Tibial artery (tissue), 4 donors: ENCODE measurements around the gene PRRG2.
A peak's percentile ranks its signal among the peaks of the same experiment; 100 is the strongest.

Source experiments
- DNase-seq, 2 donors: peaks; one replicate each; pipeline ENCODE4 v3.0.0-alpha.2; 2019
- H3K27ac ChIP-seq, 2 donors: fragments of 200-600 bp; sonication (generic) in 1 of 2; 1 replicate in 1 of 2; 2 replicates in 1 of 2; pipeline ENCODE4 v1.5.1; 2018 to 2019; ENCODE audit warnings: mild to moderate bottlenecking in 1 of 2
- H3K27me3 ChIP-seq, 2 donors: fragments of 200-600 bp; sonication (generic) in 1 of 2; one replicate each; pipeline versions ENCODE4 v1.5.1 to v1.6.0; 2016 to 2019
- H3K36me3 ChIP-seq, 3 donors: fragments of 200-600 bp; sonication (generic) in 2 of 3; one replicate each; pipeline ENCODE4 v1.5.1; 2016 to 2019; ENCODE audit warnings: mild to moderate bottlenecking in 2 of 3
- H3K4me1 ChIP-seq, 4 donors: fragments of 200-600 bp; sonication (generic) in 2 of 4; 1 replicate in 3 of 4; 2 replicates in 1 of 4; pipeline ENCODE4 v1.5.1; 2016 to 2019
- H3K4me3 ChIP-seq, 2 donors: fragments of 200-600 bp; sonication (generic) in 1 of 2; 1 replicate in 1 of 2; 2 replicates in 1 of 2; pipeline ENCODE4 v1.5.1; 2018 to 2019; ENCODE audit warnings: mild to moderate bottlenecking in 2 of 2
- H3K9me3 ChIP-seq, 3 donors: fragments of 200-600 bp; sonication (generic) in 1 of 3; one replicate each; pipeline ENCODE4 v1.5.1; 2016 to 2019
- intact Hi-C: fragments of 100-400 bp; cut with DNase I; formaldehyde crosslinking; loops from one replicate; pipeline ENCODE4 v1.15.0; 2023; ENCODE audit warnings: low total_unique reads
- TF ChIP-seq, protein P1 (sequence below), 2 experiments: fragments of 200-600 bp in 1 of 2; fragments of 450-650 bp in 1 of 2; IDR thresholded peaks; one replicate each; pipeline ENCODE4 v1.5.1; 2017 to 2019; ENCODE audit warnings: antibody characterized with exemption in 2 of 2, mild to moderate bottlenecking in 1 of 2, moderate library complexity in 1 of 2

The PRRG2 gene

DNA sequence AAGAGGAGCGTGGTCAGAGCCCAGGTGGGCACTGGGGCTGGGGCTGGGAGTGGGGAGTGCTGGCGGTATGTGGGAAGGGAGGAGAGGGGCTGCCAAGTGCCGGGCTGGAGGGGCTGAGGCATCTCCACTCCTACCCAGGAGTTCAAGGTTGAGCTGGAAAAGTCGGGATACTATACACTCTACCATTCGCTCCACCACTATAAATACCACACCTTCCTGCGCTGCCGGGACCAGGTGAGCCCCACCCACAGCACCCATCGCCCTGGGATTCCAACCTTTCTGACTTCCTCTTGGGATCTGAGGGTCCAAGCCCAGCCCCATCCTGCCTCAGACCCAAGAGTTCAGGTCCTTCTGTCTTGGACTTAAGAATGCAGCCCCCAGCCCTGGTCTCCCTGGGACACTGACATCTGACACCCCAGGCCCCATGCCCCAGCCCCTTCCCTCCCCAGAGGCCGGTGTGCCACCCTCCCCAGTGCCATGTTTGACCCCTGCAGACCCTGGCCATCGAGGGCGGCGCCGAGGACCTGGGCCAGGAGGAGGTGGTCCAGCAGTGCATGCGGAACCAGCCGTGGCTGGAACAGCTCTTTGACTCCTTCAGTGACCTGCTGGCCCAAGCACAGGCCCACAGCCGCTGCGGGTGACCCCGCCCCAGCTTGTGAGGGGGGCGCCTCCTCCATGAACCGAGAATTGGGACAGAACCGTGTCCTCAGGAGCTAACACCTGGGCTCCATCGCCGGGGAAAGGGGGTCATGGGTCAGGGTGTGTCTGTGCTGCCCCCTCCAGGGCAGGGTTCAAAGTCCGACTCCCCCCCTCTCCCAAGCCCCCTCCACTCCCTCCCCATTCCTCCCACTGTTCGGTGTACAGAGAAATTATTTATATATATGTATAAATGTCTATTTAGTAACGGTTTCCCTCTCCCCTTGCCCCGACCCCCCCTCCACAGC lies 44.1 kb downstream of the PRRG2 start:
- intact Hi-C loops, result no loop called here
- no peaks in the 10 kb centered on the region for H3K27me3 ChIP-seq
- H3K36me3 ChIP-seq, result peaks cover 11 to 61% (median 41%) of the 10 kb centered on the region in 3 donors

DNA sequence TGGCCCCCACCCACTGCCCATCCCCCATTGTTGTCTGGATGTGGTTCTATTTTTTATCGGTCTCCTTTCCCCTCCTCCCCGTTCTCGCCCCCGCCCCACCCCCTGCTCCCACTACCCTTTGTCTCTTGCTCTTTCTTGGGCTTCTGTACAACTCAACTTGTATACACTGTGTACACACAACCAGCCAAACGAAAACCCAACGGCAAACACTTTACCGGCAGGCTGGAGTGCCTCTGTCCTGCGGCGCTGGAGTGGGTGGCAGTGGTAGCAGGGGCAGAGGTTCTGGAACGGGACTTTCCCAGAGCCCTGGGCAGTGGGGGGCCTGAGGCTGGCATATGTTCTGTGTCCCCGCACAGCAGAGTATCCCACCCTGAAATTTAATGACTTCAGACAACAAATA lies 45.1 kb downstream of the PRRG2 start:
- H3K9me3 ChIP-seq, result no peaks in the 10 kb centered on the region
- peaks cover 0 to 16% (median 7%) of the 10 kb centered on the region in 4 donors for H3K4me1 ChIP-seq
- no peak overlapping the region for H3K4me3 ChIP-seq
- peaks cover 7 to 51% (median 35%) of the 10 kb centered on the region in 3 donors for H3K36me3 ChIP-seq
- TF ChIP-seq, protein P1, sequence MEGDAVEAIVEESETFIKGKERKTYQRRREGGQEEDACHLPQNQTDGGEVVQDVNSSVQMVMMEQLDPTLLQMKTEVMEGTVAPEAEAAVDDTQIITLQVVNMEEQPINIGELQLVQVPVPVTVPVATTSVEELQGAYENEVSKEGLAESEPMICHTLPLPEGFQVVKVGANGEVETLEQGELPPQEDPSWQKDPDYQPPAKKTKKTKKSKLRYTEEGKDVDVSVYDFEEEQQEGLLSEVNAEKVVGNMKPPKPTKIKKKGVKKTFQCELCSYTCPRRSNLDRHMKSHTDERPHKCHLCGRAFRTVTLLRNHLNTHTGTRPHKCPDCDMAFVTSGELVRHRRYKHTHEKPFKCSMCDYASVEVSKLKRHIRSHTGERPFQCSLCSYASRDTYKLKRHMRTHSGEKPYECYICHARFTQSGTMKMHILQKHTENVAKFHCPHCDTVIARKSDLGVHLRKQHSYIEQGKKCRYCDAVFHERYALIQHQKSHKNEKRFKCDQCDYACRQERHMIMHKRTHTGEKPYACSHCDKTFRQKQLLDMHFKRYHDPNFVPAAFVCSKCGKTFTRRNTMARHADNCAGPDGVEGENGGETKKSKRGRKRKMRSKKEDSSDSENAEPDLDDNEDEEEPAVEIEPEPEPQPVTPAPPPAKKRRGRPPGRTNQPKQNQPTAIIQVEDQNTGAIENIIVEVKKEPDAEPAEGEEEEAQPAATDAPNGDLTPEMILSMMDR (IDR thresholded peaks at IDR 0.05), result no peak
- no peaks in the 10 kb centered on the region for H3K27me3 ChIP-seq
- H3K27ac ChIP-seq, result no peak overlapping the region
- intact Hi-C loops, result no loop called here
- no peak for DNase-seq

More for the DNA sequence above, 44.1 kb downstream of the PRRG2 start:
- TF ChIP-seq, protein P1 (IDR thresholded peaks at IDR 0.05), result no peak
- Histone ChIP-seq H3K4me3 (no peak overlapping the region), H3K4me1 (peaks cover 0 to 6% (median 2%) of the 10 kb centered on the region in 4 donors), H3K27ac (no peak overlapping the region), H3K9me3 (no peaks in the 10 kb centered on the region)
- DNase-seq, result no peak

DNA sequence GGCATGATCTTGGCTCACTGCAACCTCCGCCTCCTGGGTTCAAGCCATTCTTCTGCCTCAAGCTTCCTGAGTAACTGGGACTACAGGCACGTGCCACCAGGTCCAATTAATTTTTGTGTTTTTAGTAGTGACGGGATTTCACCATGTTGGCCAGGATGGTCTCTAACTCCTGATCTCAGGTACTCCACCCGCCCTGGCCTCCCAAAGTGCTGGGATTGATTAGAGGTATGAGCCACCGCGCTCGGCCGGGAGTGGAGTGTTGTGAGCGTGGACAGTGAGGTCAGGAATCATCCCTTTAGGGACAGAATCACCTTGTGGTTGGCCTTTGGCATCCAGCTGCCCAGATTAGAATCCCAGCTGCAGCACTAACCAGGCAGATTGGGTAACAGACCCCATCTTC lies 48.5 kb downstream of the PRRG2 start:
- Histone ChIP-seq H3K27me3 (no peaks in the 10 kb centered on the region), H3K4me3 (no peak overlapping the region), H3K9me3 (no peaks in the 10 kb centered on the region), H3K27ac (peak overlapping the region in 1 of 2 donors; percentile 18), H3K4me1 (peaks cover 0 to 22% (median 9%) of the 10 kb centered on the region in 4 donors), H3K36me3 (peaks cover 0 to 36% (median 27%) of the 10 kb centered on the region in 3 donors)
- intact Hi-C loops, result no loop called here
- TF ChIP-seq, protein P1 (IDR thresholded peaks at IDR 0.05), result no peak
- no peak for DNase-seq

DNA sequence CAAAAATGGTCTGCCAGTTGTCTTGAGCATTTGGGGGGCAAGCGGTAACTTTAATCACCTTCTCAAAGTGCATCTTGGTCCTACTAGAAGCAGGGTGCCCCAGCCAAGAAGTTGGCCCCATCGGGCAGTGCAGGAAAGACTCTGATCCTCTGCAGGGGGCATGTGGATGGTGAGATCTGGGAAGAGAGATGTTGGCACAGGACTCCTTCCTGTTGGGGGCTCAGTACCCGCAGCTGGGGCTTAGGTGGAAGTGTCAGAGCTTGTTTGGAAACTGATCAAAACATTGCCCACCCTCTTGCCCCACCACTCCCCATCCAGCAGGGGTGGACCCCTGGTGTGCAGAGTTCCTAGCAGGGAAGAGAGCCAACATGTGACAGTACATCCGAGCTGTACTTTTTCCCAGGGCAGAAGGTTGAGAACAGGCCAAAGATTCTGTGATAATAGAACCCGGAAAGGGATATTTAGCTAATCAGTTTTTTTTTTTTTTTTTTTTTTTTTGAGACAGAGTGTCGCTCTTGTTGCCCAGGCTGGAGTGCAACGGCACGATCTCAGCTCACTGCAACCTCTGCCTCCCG lies 50.0 kb downstream of the PRRG2 start:
- Histone ChIP-seq H3K4me3 (no peak overlapping the region), H3K9me3 (no peaks in the 10 kb centered on the region), H3K4me1 (peaks cover 0 to 22% (median 11%) of the 10 kb centered on the region in 4 donors), H3K27ac (peak overlapping the region; percentile 3 to 31), H3K27me3 (no peaks in the 10 kb centered on the region), H3K36me3 (peaks cover 6 to 36% (median 27%) of the 10 kb centered on the region in 3 donors)
- no peak for DNase-seq
- intact Hi-C loops, result no loop called here
- TF ChIP-seq, protein P1 (IDR thresholded peaks at IDR 0.05), result no peak

DNA sequence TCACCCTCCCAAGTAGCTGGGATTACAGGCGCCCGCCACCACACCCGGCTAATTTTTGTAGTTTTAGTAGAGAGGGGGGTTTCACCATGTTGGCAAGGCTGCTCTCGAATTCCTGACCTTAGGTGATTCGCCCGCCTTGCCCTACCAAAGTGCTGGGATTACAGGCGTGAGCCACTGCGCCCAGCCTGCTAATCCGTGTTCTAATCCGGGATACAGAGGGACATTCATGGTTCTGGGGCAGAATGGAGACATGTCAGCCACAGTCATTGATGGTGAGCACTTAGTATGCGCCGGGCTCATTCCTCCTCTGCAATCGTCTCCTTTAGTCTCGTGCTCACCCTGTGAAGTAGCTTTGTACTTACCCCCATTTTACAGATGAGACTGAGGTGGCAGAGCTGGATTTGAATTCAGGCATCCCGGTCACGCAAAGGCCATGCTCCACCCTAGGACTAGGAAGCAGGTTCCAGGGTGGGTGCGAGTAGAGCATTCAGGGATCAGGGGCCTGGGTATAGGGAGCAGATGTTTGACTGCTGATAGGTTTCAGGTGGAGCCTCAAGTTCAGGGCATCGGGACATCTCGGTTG lies 50.6 kb downstream of the PRRG2 start:
- H3K27ac ChIP-seq, result no peak overlapping the region
- H3K27me3 ChIP-seq, result no peaks in the 10 kb centered on the region
- DNase-seq, result no peak
- no peaks in the 10 kb centered on the region for H3K9me3 ChIP-seq
- H3K36me3 ChIP-seq, result peaks cover 10 to 36% (median 27%) of the 10 kb centered on the region in 3 donors
- intact Hi-C loops, result no loop called here
- TF ChIP-seq, protein P1 (IDR thresholded peaks at IDR 0.05), result no peak
- no peak overlapping the region for H3K4me3 ChIP-seq
- peaks cover 0 to 26% (median 12%) of the 10 kb centered on the region in 4 donors for H3K4me1 ChIP-seq
